ENCODE data around the gene P3H3. TPM values are rescaled to one million over a fixed set of nuclear protein-coding genes. Genes with fewer than 3 reads are reported as not detected.

P3H3 gene
- total and polyA plus RNA-seq, 2 donors (not counting 3 experiments of a cell fraction or from before 2014, with no cell fraction given) = 75.9 to 76.5 TPM

DNA sequence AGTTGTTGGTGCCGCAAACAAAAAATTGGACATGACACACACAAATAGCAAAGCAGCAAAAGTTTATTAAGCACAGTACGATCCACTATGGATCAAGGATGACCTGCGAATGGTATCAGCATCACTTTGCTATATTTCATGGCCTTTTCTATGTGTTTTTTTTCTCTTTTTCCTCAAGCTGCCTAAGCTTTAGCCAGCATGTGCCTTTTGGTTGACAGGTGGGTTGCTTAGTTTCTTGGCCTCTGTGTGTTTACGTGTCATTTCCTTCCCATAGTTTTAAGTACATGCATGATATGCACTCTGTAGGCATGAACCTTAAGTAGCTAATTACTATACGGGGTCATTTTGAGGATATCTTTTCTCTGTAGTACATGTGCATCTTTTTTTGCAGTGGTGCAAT lies 29.1 kb upstream of the P3H3 start:
- DNase-seq (ENCODE audit: low read depth, low spot score) (no peak), FAIRE-seq (no peak)
- Histone ChIP-seq H3K9ac (replicated peaks; ENCODE audit: extremely low read depth, insufficient read depth, low read length) (no peak overlapping the region), H3K4me2 (ENCODE audit: insufficient read depth, low read length) (no peak overlapping the region), H3K4me1 (ENCODE audit: control insufficient read depth, extremely low read depth, insufficient read depth, low read length) (no peaks in the 10 kb centered on the region), H3K4me3 (replicated peaks in 1 of 3; ENCODE audit: insufficient read depth in 1 of 3, low read depth in 1 of 3, low read length in 3 of 3) (no peak overlapping the region), H3K9me3 (replicated peaks; ENCODE audit: control insufficient read depth, insufficient read depth, low read length) (no peaks in the 10 kb centered on the region), H3K27me3 (ENCODE audit: control insufficient read depth in 2 of 2, insufficient read depth in 2 of 2, low read length in 2 of 2) (peaks cover 7 to 9% of the 10 kb centered on the region in 2 experiments), H2AFZ (ENCODE audit: low read depth, low read length) (no peak overlapping the region), H3K9me1 (replicated peaks; ENCODE audit: control insufficient read depth, extremely low read depth, insufficient read depth, low read length) (no peaks in the 10 kb centered on the region), H3K27ac (ENCODE audit: insufficient read depth, low read depth, low read length) (no peak overlapping the region), H3K79me2 (ENCODE audit: control insufficient read depth, insufficient read depth, low read length) (no peaks in the 10 kb centered on the region), H3K36me3 (ENCODE audit: control insufficient read depth in 2 of 2, extremely low read depth in 1 of 2, insufficient read depth in 2 of 2, low read length in 2 of 2) (no peaks in the 10 kb centered on the region), H4K20me1 (replicated peaks; ENCODE audit: control insufficient read depth, extremely low read depth, insufficient read depth, low read length) (no peaks in the 10 kb centered on the region)
- intact Hi-C loops (cut with micrococcal nuclease) = no loop called here
- no peak for TF ChIP-seq JUN (IDR thresholded peaks at IDR 0.05; ENCODE audit: borderline replicate concordance, insufficient read depth, insufficient read length, low read depth)
- no peak for TF ChIP-seq GATA2 (IDR thresholded peaks at IDR 0.05; ENCODE audit: insufficient read depth, insufficient read length, low read depth, low read length)
- TF ChIP-seq POLR2AphosphoS5 (IDR thresholded peaks at IDR 0.05; ENCODE audit: insufficient read depth, low read depth, low read length) = no peak
- TF ChIP-seq MAX (IDR thresholded peaks at IDR 0.05; ENCODE audit: insufficient read depth, insufficient read length) = no peak
- TF ChIP-seq POLR2A (IDR thresholded peaks at IDR 0.05; ENCODE audit: low read depth, low read length) = no peak
- TF ChIP-seq FOS (IDR thresholded peaks at IDR 0.05; ENCODE audit: borderline replicate concordance, insufficient read depth, low read length) = no peak
- TF ChIP-seq, protein P1, sequence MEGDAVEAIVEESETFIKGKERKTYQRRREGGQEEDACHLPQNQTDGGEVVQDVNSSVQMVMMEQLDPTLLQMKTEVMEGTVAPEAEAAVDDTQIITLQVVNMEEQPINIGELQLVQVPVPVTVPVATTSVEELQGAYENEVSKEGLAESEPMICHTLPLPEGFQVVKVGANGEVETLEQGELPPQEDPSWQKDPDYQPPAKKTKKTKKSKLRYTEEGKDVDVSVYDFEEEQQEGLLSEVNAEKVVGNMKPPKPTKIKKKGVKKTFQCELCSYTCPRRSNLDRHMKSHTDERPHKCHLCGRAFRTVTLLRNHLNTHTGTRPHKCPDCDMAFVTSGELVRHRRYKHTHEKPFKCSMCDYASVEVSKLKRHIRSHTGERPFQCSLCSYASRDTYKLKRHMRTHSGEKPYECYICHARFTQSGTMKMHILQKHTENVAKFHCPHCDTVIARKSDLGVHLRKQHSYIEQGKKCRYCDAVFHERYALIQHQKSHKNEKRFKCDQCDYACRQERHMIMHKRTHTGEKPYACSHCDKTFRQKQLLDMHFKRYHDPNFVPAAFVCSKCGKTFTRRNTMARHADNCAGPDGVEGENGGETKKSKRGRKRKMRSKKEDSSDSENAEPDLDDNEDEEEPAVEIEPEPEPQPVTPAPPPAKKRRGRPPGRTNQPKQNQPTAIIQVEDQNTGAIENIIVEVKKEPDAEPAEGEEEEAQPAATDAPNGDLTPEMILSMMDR (IDR thresholded peaks at IDR 0.05; ENCODE audit: extremely low read depth in 1 of 2, insufficient read depth in 1 of 2, low read depth in 1 of 2, low read length in 2 of 2) = no peak
- no peak for TF ChIP-seq EZH2 (IDR thresholded peaks at IDR 0.05; ENCODE audit: borderline replicate concordance, low read depth, low read length, severe bottlenecking)
- TF ChIP-seq MYC (IDR thresholded peaks at IDR 0.05; ENCODE audit: low read depth, low read length) = no peak
- ChIA-PET POLR2A (no interaction called here), CTCF (no interaction called here)
- BruUV-seq (replicated peaks) = no TSS peak
- dilution Hi-C loops (cut with MboI; ENCODE audit: extremely low pct_ligation_motif_present, low sequenced_read_pairs) = no loop called here

Measured in endothelial cell of umbilical vein (primary cell).